ENCODE data around the gene SCAI.

- TF ChIP-seq ZC3H10 (CRISPR knock-in tag; IDR thresholded peaks at IDR 0.05) (no peak), RARB (CRISPR knock-in tag; IDR thresholded peaks at IDR 0.05) (no peak)
These were observed 560 bp downstream of the SCAI start for GRCh38 chr9:125142560-125143376.

Data from SK-N-SH treated with all-trans-retinoic acid at 6 μM for 48 hours (cell line).